Ishikawa (cell line): Measurements from ENCODE around the gene CAB39.

Source experiments
- CEBPB ChIP-seq: IDR thresholded peaks from 2 replicates; pipeline ENCODE4 v1.6.1; 2012
- CREB1 ChIP-seq: IDR thresholded peaks from 2 replicates; pipeline ENCODE4 v1.6.1; 2012; ENCODE audit warnings: low read depth

DNA sequence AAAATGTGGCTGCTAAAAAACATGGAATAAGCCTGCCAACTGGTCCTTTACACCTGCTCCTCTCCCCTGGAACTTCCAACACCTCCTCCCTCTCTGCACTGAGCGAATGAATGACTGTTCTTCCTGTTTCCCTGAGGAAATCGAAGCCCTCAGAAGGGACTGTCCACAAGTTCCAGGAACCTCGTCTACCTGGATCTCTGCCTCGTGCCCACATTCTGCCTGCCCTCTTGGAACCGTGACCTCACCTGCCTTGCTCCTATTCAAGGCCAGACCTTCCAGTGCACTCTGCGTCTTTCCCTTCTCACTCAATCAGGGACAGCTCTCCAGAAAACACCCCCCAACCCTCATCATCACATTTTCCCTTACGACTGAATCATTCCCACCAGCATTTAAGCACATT lies 4.4 kb upstream of the CAB39 start:
- TF ChIP-seq CEBPB (no peak), CREB1 (no peak)
